WTC11 (cell line): Measurements from ENCODE around the gene COL5A1. TPM values are rescaled to one million over a fixed set of nuclear protein-coding genes. Genes with fewer than 3 reads are reported as not detected.

Source experiments
- ATAC-seq: fragments of 200-7000 bp; cut with Tn5 transposase; 2 replicates; pipeline ENCODE4 v1.10.0; 2021; ENCODE audit warnings: mild to moderate bottlenecking, moderate library complexity
- CTCF ChIA-PET: fragments of 300-600 bp; sonication (Branson Sonifier 250); formaldehyde crosslinking; loops from one replicate; lab custom pipeline; 2021; ENCODE audit warnings: antibody characterized with exemption; lab: Charles Lee
- POLR2A ChIA-PET: fragments of 350-600 bp; sonication (Branson Sonifier 250); formaldehyde crosslinking; loops from one replicate; lab custom pipeline; 2021; ENCODE audit warnings: antibody characterized with exemption; lab: Charles Lee
- DNase-seq: peaks from one replicate; pipeline ENCODE4 v3.0.0; 2021; ENCODE audit warnings: low spot score
- H3K27ac Mint-ChIP-seq: 2 replicates; pipeline ENCODE4 v1.8.0; 2021; ENCODE audit warnings: mixed read lengths
- H3K27me3 Mint-ChIP-seq: 2 replicates; pipeline ENCODE4 v1.8.0; 2021; ENCODE audit warnings: low read depth, mild to moderate bottlenecking, moderate library complexity, mixed read lengths
- H3K36me3 Mint-ChIP-seq: 2 replicates; pipeline ENCODE4 v1.8.0; 2021; ENCODE audit warnings: mixed read lengths
- H3K4me1 Mint-ChIP-seq: 2 replicates; pipeline ENCODE4 v1.8.0; 2022; ENCODE audit warnings: mixed read lengths
- H3K4me3 Mint-ChIP-seq: 2 replicates; pipeline ENCODE4 v1.8.0; 2021; ENCODE audit warnings: mild to moderate bottlenecking, moderate library complexity, mixed read lengths
- H3K9me3 Mint-ChIP-seq: 2 replicates; pipeline ENCODE4 v1.8.0; 2021; ENCODE audit warnings: mixed read lengths
- CTCF ChIP-seq: fragments of 200-600 bp; IDR thresholded peaks from 2 replicates; pipeline ENCODE4 v1.8.0; 2022; ENCODE audit warnings: antibody characterized with exemption
- EMX1 ChIP-seq: fragments of 250-450 bp; sonication (Bioruptor Pico); IDR thresholded peaks from 2 replicates; pipeline ENCODE4 v1.8.0; 2021; ENCODE audit warnings: mild to moderate bottlenecking
- ESRRA ChIP-seq: sonication (generic); formaldehyde crosslinking; IDR thresholded peaks from 2 replicates; pipeline ENCODE4 v1.8.1; 2022; ENCODE audit warnings: mild to moderate bottlenecking, missing genetic modification reagents, borderline replicate concordance
- FOXP1 ChIP-seq: sonication (generic); formaldehyde crosslinking; IDR thresholded peaks from 2 replicates; pipeline ENCODE4 v1.8.0; 2022; ENCODE audit warnings: missing genetic modification reagents, mild to moderate bottlenecking, moderate library complexity, borderline replicate concordance
- JAZF1 ChIP-seq: fragments of 250-450 bp; sonication (Bioruptor Pico); IDR thresholded peaks from 2 replicates; pipeline ENCODE4 v1.9.0; 2021; ENCODE audit warnings: moderate library complexity, mild to moderate bottlenecking, inconsistent platforms
- MXD4 ChIP-seq: fragments of 250-450 bp; sonication (Bioruptor Pico); IDR thresholded peaks from 2 replicates; pipeline ENCODE4 v1.8.0; 2021; ENCODE audit warnings: mild to moderate bottlenecking, moderate library complexity, borderline replicate concordance
- SP1 ChIP-seq: sonication (generic); formaldehyde crosslinking; conservative IDR thresholded peaks from 2 replicates; pipeline ENCODE4 v1.8.1; 2022; ENCODE audit warnings: missing genetic modification reagents
- TEAD4 ChIP-seq: sonication (generic); formaldehyde crosslinking; IDR thresholded peaks from 2 replicates; pipeline ENCODE4 v1.8.0; 2022; ENCODE audit warnings: mild to moderate bottlenecking, missing genetic modification reagents
- USF2 ChIP-seq: sonication (generic); formaldehyde crosslinking; IDR thresholded peaks from 2 replicates; pipeline ENCODE4 v1.8.1; 2023; ENCODE audit warnings: mild to moderate bottlenecking, missing genetic modification reagents, moderate library complexity
- ZNF263 ChIP-seq: sonication (generic); formaldehyde crosslinking; IDR thresholded peaks from 2 replicates; pipeline ENCODE4 v1.8.1; 2022; ENCODE audit warnings: low read depth, mild to moderate bottlenecking, moderate library complexity, missing genetic modification reagents
- ZNF317 ChIP-seq: sonication (generic); formaldehyde crosslinking; IDR thresholded peaks from 2 replicates; pipeline ENCODE4 v1.8.1; 2023; ENCODE audit warnings: low read depth, mild to moderate bottlenecking, moderate library complexity, missing genetic modification reagents, borderline replicate concordance
- total RNA-seq: library from RNA; stranded (reverse); gene quantifications from 3 replicates; pipeline ENCODE4 v1.2.3, GENCODE V29; 2021
- TF ChIP-seq, protein P1 (sequence below): sonication (generic); formaldehyde crosslinking; IDR thresholded peaks from 2 replicates; pipeline ENCODE4 v1.8.0; 2022; ENCODE audit warnings: mild to moderate bottlenecking, missing genetic modification reagents
- TF ChIP-seq, protein P2 (sequence below): sonication (generic); formaldehyde crosslinking; IDR thresholded peaks from 2 replicates; pipeline ENCODE4 v1.8.0; 2023; ENCODE audit warnings: mild to moderate bottlenecking, missing genetic modification reagents

COL5A1 gene
- total RNA-seq, 1 experiment from 2014 or later, result 13.5 TPM

- Mint-ChIP-seq H3K9me3 (peaks cover under 1% of the 10 kb centered on the region; the same call in 1 of the 2 replicates), H3K36me3 (no peaks in the 10 kb centered on the region), H3K4me1 (0 out of 2 replicates have a peak, but pooled peaks cover 5% of the 10 kb centered on the region), H3K4me3 (no peak overlapping the region), H3K27ac (no peak overlapping the region), H3K27me3 (no peaks in the 10 kb centered on the region)
- DNase-seq, result no peak
- no peak for ATAC-seq
- no peak for TF ChIP-seq JAZF1 (CRISPR knock-in tag)
- TF ChIP-seq EMX1 (CRISPR knock-in tag), result no peak
- no peak for TF ChIP-seq SP1 (CRISPR knock-in tag)
- no peak for TF ChIP-seq TEAD4 (CRISPR knock-in tag)
- no peak for TF ChIP-seq CTCF
- no peak for TF ChIP-seq ESRRA (CRISPR knock-in tag)
- TF ChIP-seq, protein P1, sequence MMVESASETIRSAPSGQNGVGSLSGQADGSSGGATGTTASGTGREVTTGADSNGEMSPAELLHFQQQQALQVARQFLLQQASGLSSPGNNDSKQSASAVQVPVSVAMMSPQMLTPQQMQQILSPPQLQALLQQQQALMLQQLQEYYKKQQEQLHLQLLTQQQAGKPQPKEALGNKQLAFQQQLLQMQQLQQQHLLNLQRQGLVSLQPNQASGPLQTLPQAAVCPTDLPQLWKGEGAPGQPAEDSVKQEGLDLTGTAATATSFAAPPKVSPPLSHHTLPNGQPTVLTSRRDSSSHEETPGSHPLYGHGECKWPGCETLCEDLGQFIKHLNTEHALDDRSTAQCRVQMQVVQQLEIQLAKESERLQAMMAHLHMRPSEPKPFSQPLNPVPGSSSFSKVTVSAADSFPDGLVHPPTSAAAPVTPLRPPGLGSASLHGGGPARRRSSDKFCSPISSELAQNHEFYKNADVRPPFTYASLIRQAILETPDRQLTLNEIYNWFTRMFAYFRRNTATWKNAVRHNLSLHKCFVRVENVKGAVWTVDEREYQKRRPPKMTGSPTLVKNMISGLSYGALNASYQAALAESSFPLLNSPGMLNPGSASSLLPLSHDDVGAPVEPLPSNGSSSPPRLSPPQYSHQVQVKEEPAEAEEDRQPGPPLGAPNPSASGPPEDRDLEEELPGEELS (CRISPR knock-in tag), result no peak
- TF ChIP-seq ZNF263 (CRISPR knock-in tag), result no peak
- POLR2A ChIA-PET, result no interaction called here
- CTCF ChIA-PET, result interaction anchor here (1.0 kb wide), 1 partner anchor 9 kb away, joined by 3 read pairs; no protein-coding TSS in a partner anchor
Measured at GRCh38 chr9:134680393-134681060, 38.9 kb downstream of the COL5A1 start.

DNA sequence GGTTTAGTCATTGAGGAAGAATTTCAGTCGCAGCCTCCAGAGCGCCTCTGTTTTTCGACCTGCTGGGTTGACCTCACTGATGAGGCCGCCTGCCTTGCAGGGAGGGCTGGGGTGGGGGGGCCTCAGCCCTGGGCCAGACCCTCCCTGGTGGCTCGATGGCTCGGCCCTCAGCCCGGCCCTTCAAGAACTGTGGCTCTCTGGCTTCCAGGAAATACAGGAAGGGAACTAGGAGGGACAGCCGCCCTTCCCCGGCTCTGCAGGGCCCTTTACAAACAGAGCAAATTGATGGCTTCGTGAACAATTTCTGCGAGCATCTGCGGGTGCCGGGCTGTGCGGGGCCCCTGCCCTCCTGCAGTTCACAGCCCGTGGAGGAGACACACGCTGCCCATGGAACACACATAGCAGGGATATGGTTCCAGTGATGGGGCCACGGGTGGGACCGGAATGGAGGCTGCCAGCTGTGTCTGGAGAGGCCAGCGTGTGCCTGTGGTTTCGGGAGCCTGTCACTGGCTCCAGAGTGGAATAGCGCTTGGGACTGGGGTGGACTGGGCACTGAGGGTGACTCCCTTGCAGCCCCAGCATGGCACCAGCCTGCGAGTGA, 39.6 kb downstream of the COL5A1 start:
- ChIA-PET CTCF (no interaction called here), POLR2A (no interaction called here)
- Mint-ChIP-seq H3K27me3 (no peaks in the 10 kb centered on the region), H3K36me3 (no peaks in the 10 kb centered on the region), H3K4me1 (0 out of 2 replicates have a peak, but pooled peaks cover 5% of the 10 kb centered on the region), H3K4me3 (no peak overlapping the region), H3K9me3 (no peaks in the 10 kb centered on the region), H3K27ac (no peak overlapping the region)
- ATAC-seq, result no peak
- DNase-seq, result no peak
- TF ChIP-seq ZNF263 (CRISPR knock-in tag) (no peak), FOXP1 (CRISPR knock-in tag) (no peak), MXD4 (CRISPR knock-in tag) (no peak)
- TF ChIP-seq, protein P2, sequence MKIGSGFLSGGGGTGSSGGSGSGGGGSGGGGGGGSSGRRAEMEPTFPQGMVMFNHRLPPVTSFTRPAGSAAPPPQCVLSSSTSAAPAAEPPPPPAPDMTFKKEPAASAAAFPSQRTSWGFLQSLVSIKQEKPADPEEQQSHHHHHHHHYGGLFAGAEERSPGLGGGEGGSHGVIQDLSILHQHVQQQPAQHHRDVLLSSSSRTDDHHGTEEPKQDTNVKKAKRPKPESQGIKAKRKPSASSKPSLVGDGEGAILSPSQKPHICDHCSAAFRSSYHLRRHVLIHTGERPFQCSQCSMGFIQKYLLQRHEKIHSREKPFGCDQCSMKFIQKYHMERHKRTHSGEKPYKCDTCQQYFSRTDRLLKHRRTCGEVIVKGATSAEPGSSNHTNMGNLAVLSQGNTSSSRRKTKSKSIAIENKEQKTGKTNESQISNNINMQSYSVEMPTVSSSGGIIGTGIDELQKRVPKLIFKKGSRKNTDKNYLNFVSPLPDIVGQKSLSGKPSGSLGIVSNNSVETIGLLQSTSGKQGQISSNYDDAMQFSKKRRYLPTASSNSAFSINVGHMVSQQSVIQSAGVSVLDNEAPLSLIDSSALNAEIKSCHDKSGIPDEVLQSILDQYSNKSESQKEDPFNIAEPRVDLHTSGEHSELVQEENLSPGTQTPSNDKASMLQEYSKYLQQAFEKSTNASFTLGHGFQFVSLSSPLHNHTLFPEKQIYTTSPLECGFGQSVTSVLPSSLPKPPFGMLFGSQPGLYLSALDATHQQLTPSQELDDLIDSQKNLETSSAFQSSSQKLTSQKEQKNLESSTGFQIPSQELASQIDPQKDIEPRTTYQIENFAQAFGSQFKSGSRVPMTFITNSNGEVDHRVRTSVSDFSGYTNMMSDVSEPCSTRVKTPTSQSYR, result no peak

- Mint-ChIP-seq H3K9me3 (no peaks in the 10 kb centered on the region), H3K27me3 (no peaks in the 10 kb centered on the region), H3K4me1 (0 out of 2 replicates have a peak, but pooled peaks cover 3% of the 10 kb centered on the region), H3K36me3 (no peaks in the 10 kb centered on the region)
- CTCF ChIA-PET, result no interaction called here
- DNase-seq, result no peak
- TF ChIP-seq USF2 (CRISPR knock-in tag) (no peak), ZNF317 (CRISPR knock-in tag) (no peak)
- TF ChIP-seq, all 79 proteins: peak for 0
- Mint-ChIP-seq H3K4me3 (no peak overlapping the region), H3K27ac (no peak overlapping the region)
- POLR2A ChIA-PET, result no interaction called here
- ATAC-seq, result no peak
Measured at GRCh38 chr9:134682026-134682425, 40.4 kb downstream of the COL5A1 start.
